MCF 10A (cell line): ENCODE data around the gene PDE4D. TPM values are rescaled to one million over a fixed set of nuclear protein-coding genes. Genes with fewer than 3 reads are reported as not detected.
A peak's percentile ranks its signal among the peaks of the same experiment; 100 is the strongest.

ENCODE experiments used
- BruUV-seq: library from RNA; stranded (reverse); fragments of 400-500 nt; replicated peaks from 2 replicates; lab custom pipeline; 2021; lab: Mats Ljungman, UMichigan
- CTCF ChIA-PET: fragments of 300-600 bp; sonication (Branson Sonifier 250); formaldehyde crosslinking; extraction: SDS; loops from one replicate; lab custom pipeline; 2021; ENCODE audit warnings: antibody characterized with exemption, inconsistent platforms; lab: Yijun Ruan, JAX
- POLR2A ChIA-PET: fragments of 300-600, 350-650 bp; sonication (Branson Sonifier 250); formaldehyde crosslinking; extraction: SDS; loops from one replicate; lab custom pipeline; 2020; ENCODE audit warnings: antibody characterized with exemption, inconsistent platforms; lab: Yijun Ruan, JAX
- DNase-seq: peaks from one replicate; pipeline ENCODE4 v3.0.0-alpha.2; 2018; ENCODE audit not compliant: unreplicated experiment
- H3K27ac Mint-ChIP-seq: one replicate; pipeline ENCODE4 v1.8.0; 2022; ENCODE audit warnings: mild to moderate bottlenecking, low read depth, mixed read lengths; ENCODE audit not compliant: unreplicated experiment
- H3K27me3 Mint-ChIP-seq: one replicate; pipeline ENCODE4 v1.8.0; 2022; ENCODE audit warnings: mixed read lengths; ENCODE audit not compliant: insufficient read depth, unreplicated experiment
- H3K36me3 Mint-ChIP-seq: one replicate; pipeline ENCODE4 v1.8.0; 2022; ENCODE audit warnings: mild to moderate bottlenecking, moderate library complexity, mixed read lengths; ENCODE audit not compliant: insufficient read depth, unreplicated experiment
- H3K4me1 Mint-ChIP-seq: one replicate; pipeline ENCODE4 v1.8.0; 2022; ENCODE audit warnings: mixed read lengths; ENCODE audit not compliant: insufficient read depth, unreplicated experiment
- H3K4me3 Mint-ChIP-seq: one replicate; pipeline ENCODE4 v1.8.0; 2022; ENCODE audit warnings: mild to moderate bottlenecking, moderate library complexity, mixed read lengths; ENCODE audit not compliant: unreplicated experiment
- H3K9me3 Mint-ChIP-seq: one replicate; pipeline ENCODE4 v1.8.0; 2022; ENCODE audit warnings: mixed read lengths; ENCODE audit not compliant: unreplicated experiment
- intact Hi-C: fragments of 100-400 bp; cut with micrococcal nuclease; formaldehyde crosslinking; loops from 2 replicates; pipeline ENCODE4 v1.14.1; 2022
- total RNA-seq: library from RNA; stranded (reverse); gene quantifications from 2 replicates; pipeline ENCODE4 v1.2.3, GENCODE V29; 2022
- TF ChIP-seq, protein P1 (sequence below): fragments of 200-600 bp; IDR thresholded peaks from one replicate; pipeline ENCODE4 v1.8.0; 2022; ENCODE audit warnings: antibody characterized with exemption, mild to moderate bottlenecking; ENCODE audit not compliant: unreplicated experiment

PDE4D gene
- total RNA-seq, 1 experiment from 2014 or later: 85.0 TPM

GRCh38 chr5:59104400-59105127 lies 789.0 kb downstream of the PDE4D start:
- intact Hi-C loops: no loop called here
- no TSS peak for BruUV-seq
- Mint-ChIP-seq H3K36me3 (no peaks in the 10 kb centered on the region), H3K4me1 (peaks cover 25% of the 10 kb centered on the region), H3K9me3 (no peaks in the 10 kb centered on the region), H3K27me3 (no peaks in the 10 kb centered on the region), H3K27ac (peak overlapping the region; percentile 22), H3K4me3 (no peak overlapping the region)
- CTCF ChIA-PET: interaction anchor here (0.5 to 0.6 kb wide), 4 partner anchors 42 to 1279 kb away, joined by 3 to 4 read pairs (median 3); no protein-coding TSS in a partner anchor
- no peak for DNase-seq
- POLR2A ChIA-PET: interaction anchor here (1.0 to 1.3 kb wide), 3 partner anchors 16 to 225 kb away, joined by 3 read pairs; no protein-coding TSS in a partner anchor
- TF ChIP-seq, protein P1, sequence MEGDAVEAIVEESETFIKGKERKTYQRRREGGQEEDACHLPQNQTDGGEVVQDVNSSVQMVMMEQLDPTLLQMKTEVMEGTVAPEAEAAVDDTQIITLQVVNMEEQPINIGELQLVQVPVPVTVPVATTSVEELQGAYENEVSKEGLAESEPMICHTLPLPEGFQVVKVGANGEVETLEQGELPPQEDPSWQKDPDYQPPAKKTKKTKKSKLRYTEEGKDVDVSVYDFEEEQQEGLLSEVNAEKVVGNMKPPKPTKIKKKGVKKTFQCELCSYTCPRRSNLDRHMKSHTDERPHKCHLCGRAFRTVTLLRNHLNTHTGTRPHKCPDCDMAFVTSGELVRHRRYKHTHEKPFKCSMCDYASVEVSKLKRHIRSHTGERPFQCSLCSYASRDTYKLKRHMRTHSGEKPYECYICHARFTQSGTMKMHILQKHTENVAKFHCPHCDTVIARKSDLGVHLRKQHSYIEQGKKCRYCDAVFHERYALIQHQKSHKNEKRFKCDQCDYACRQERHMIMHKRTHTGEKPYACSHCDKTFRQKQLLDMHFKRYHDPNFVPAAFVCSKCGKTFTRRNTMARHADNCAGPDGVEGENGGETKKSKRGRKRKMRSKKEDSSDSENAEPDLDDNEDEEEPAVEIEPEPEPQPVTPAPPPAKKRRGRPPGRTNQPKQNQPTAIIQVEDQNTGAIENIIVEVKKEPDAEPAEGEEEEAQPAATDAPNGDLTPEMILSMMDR: no peak

DNA sequence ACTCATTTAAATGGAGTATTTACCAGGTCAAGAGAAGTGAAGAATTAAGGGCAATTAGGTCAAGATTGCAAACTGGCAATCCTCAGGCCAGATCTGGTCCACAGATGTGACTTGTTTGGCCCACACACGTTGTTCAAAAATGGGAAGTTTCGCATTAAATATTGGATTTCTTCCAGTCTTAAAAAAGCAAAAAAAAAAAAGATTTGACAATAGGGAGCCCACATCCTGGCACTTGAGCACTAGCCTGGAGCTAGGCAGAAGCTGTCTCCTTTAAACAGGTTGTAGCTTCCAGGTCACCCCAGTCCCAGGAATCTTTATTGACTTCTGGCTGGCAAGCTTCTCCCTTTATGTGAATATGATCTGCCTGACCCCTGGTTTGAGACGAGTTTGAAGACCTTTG lies 790.2 kb downstream of the PDE4D start:
- intact Hi-C loops: no loop called here
- Mint-ChIP-seq H3K36me3 (no peaks in the 10 kb centered on the region), H3K4me3 (no peak overlapping the region), H3K9me3 (no peaks in the 10 kb centered on the region), H3K4me1 (peaks cover 37% of the 10 kb centered on the region), H3K27me3 (no peaks in the 10 kb centered on the region), H3K27ac (no peak overlapping the region)
- ChIA-PET POLR2A (interaction anchor here (0.8 kb wide), 1 partner anchor 167 kb away, joined by 4 read pairs; no protein-coding TSS in a partner anchor), CTCF (interaction anchor here (0.7 kb wide), 1 partner anchor 99 kb away, joined by 3 read pairs; no protein-coding TSS in a partner anchor)
- TF ChIP-seq, protein P1: no peak
- DNase-seq: no peak
- BruUV-seq: no TSS peak

GRCh38 chr5:59102437-59102836 lies 791.1 kb downstream of the PDE4D start:
- TF ChIP-seq, protein P1: no peak
- ChIA-PET POLR2A (no interaction called here), CTCF (interaction anchor here (0.5 kb wide), 1 partner anchor 71 kb away, joined by 3 read pairs; no protein-coding TSS in a partner anchor)
- BruUV-seq: no TSS peak
- Mint-ChIP-seq H3K9me3 (no peaks in the 10 kb centered on the region), H3K27me3 (no peaks in the 10 kb centered on the region), H3K4me1 (peaks cover 36% of the 10 kb centered on the region), H3K36me3 (no peaks in the 10 kb centered on the region), H3K4me3 (no peak overlapping the region), H3K27ac (no peak overlapping the region)
- no peak for DNase-seq
- intact Hi-C loops: no loop called here

GRCh38 chr5:59100875-59101274 lies 792.7 kb downstream of the PDE4D start:
- no peak overlapping the region for H3K4me3 Mint-ChIP-seq
- CTCF ChIA-PET: interaction anchor here (0.7 to 1.2 kb wide), 3 partner anchors 8 to 90 kb away, joined by 3 to 4 read pairs (median 3); no protein-coding TSS in a partner anchor
- peaks cover 38% of the 10 kb centered on the region for H3K4me1 Mint-ChIP-seq

More at GRCh38 chr5:59100875-59101274, 792.7 kb downstream of the PDE4D start:
- no peak overlapping the region for H3K27ac Mint-ChIP-seq
- TF ChIP-seq, protein P1: no peak
- BruUV-seq: no TSS peak
- H3K36me3 Mint-ChIP-seq: no peaks in the 10 kb centered on the region
- DNase-seq: no peak
- intact Hi-C loops: no loop called here
- POLR2A ChIA-PET: interaction anchor here (0.7 kb wide), 1 partner anchor 95 kb away, joined by 3 read pairs; no protein-coding TSS in a partner anchor
- H3K27me3 Mint-ChIP-seq: no peaks in the 10 kb centered on the region
- no peaks in the 10 kb centered on the region for H3K9me3 Mint-ChIP-seq
